Pulmonary artery endothelial cell (primary cell): ENCODE data around the gene SPTBN1. TPM values are rescaled to one million over a fixed set of nuclear protein-coding genes. Genes with fewer than 3 reads are reported as not detected.
"Not testable (repeated sequence)": the region's sequence is repeated elsewhere in the genome, so short reads cannot be mapped to it uniquely, and the experiment has no call there.

Experiments
- DNase-seq: peaks from one replicate; pipeline ENCODE4 v3.0.0-alpha.2; 2011; ENCODE audit warnings: low read depth, low spot score
- total RNA-seq: library from RNA; depleted of rRNA; stranded (reverse); fragments of >200 nt; gene quantifications from 2 replicates; pipeline ENCODE4 v1.2.3, GENCODE V29; 2014

Gene SPTBN1
- total RNA-seq, 1 donor from 2014 or later: 339 TPM

DNA sequence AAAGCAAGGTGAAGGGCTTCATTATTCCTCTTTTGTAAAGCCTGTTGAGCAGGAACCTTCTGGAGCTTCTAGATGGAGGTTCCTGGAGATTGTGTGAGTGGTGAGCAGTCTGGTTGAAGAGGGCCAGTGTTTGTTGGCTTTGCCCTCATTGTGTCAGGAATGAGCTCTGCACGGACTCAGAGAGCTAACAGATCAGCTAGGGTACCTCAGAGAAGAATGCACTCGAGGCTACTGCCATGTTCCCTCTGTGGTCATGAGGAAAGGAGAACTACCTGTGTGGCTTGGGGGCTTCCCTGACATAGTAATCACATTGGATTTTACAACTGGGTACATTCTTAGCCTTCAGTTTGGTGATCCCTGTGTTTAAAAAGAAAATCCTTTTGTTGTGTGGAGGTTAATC lies 46.6 kb downstream of the SPTBN1 start:
- no peak for DNase-seq

DNA sequence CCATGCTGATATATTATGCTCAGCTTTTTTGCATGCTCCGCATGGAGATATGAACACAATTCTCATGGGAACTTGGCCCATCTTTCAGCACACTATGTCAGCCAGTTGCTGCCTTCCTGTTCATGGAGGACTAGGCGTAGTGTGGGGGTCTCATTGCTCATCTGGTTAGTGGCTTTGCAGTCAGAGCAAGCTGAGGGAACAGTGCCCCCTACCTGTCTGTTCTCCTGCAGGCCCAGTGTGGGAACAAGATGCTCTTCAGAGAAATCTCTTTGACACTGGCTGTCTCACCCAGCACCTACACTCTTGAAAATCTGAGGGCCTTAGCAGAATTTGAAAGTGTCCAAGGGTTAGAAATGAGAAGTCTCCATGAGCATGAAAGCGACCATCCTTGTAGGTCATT lies 47.1 kb downstream of the SPTBN1 start:
- no peak for DNase-seq

DNA sequence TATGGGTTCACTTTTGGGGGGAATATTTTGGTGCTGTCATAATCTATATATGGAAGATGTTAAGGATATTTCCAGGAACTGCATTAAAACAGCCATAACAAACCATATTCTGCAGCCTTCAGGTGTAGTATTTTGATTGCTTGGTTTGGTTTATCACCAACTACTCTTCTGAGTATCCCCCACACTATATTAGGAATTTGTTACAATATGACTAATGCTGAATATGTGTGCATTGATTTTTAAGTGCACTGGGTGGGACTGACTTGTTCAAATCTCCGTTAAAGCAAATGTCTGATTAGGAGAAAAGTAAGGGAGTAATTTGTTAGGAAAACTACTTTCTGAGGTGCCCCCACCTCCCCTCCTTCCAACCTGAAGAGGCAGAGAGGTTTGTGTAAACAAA lies 47.7 kb downstream of the SPTBN1 start:
- no peak for DNase-seq

DNA sequence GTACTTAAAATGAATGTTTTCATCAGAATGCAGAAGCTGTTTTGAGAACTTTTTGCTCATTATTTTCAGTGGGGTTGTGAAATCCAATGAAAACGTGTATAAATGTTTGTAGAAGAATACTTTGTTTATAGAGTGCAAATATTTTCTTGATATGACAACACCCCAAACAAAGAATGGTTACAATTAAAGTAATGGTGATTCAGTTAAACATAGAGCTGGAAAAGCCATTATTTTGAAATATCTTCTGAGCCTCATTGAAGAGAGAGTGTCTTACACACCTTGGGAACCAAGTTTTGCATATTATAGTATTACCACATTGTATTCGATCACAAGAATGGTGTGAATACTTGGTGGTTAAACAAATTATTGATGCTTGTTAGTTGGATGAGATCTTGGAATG lies 48.7 kb downstream of the SPTBN1 start:
- DNase-seq: no peak

DNA sequence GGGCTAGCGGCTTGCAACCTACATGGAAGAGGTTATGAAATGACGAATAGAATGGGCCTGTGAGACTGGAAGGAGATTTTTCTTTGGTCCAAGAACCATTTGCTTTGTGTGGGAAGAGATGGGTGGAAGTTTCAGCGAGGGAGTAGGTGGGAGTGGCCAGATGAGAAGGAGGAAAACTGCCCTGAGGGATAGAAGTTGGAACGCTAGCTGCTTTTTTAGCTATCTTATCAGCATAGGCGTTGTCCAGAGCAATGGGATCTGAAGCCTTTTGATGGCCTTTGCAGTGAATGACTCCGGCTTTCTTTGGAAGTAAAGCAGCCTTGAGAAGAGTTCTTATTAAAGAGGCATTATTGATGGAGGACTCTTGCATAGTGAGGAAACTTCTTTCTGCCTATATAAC lies 52.4 kb downstream of the SPTBN1 start:
- no peak for DNase-seq

DNA sequence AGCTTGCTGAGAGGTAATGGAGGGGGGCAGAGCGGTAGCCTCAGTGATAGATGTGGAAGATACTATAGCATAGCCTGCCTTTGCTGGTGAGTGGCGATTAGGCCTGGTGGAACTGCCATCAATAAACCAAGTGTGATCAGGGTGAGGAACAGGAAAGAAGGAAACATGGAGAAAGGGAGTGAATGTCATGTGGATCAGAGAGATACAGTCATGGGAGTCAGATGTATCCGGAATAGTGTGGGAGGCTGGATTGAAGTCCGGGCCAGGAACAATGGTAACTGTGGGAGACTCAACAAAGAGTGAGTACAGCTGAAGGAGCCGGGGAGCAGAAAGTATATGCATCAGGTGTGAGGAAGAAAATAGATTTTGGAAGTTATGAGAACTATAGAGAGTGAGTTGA lies 52.9 kb downstream of the SPTBN1 start:
- not testable (repeated sequence) for DNase-seq

DNA sequence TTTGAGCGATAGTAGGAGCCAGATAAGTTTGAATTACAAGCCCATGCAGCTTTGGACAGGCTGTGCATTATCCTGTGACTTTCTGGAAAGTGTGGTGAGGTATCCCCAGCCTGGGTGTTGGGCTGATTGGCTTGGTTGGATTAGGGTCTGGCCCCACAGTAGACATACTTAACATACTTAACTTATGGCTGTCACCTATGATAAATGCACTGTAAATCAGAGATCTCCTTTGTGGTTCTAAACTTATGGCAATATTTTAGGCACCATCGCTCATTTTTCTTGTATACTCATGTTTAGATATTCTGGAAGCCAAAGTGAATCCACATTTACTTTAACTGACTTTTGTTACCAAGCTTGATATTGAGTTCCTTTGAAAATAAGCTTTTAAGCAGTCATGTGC lies 54.8 kb downstream of the SPTBN1 start:
- DNase-seq: no peak

DNA sequence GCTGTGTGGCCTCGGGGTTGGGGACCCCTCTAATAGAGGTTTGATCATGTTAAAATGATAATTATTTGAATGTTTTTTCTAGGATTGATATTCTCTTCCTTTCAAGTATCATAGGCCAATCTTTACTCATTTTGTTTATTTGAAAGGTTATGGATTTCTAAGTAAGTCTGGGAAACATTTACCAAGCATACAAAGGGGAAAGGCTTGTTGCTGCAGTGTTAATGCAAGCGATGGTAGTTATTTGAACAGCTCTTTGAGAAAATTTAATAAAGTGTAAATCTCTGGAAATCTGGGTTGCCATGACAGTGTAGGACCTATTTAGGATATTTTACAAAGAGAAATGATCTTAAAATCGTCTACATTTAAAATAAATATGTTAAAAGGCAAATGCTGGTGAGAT lies 56.1 kb downstream of the SPTBN1 start:
- no peak for DNase-seq

DNA sequence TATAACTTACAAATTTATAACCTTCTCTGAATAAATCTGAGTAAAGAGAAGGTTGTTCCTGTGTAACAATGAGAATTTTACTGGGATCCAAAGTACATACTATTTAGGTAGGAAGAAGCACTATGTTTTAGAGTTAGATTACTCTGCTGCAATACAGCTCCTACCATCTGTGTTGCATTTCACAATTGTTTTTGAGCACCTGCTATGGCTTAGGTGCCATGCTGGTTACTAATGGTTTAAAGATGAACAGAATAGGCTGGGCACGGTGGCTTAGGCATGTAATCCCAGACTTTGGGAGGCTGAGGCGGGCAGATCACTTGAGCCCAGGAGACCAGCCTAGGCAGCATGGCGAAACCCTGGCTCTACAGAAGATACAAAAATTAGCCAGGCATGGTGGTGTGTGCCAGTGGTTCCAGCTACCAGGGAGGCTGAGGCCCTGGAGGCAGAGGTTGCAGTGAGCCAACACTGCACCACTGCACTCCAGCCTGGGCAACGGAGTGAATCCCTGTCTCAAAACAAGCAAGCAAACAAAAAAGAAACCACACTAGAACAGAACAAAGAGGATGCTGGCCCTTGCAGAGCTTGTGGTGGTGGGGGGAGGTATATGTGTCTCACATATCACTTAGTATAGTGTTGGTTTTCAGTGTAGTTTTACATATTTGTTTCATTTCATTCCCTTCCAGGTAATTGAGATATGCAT lies 56.7 kb downstream of the SPTBN1 start:
- no peak for DNase-seq

DNA sequence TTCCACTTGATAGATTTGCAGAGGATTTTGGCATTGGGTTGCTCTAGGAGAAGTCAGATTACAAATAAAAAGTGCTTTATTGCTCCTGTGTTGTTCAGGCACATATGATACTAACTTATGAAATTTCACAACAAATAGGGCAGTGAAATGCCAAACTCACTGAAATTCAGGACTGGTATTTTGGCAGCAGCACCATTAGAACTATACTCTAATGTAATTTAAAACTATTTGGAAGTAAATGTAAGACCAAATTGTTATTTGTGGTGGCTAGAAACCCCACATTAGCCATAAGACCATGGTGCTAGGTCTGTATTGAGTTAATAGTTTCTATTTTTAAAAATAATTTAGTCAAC lies 57.2 kb downstream of the SPTBN1 start:
- no peak for DNase-seq

DNA sequence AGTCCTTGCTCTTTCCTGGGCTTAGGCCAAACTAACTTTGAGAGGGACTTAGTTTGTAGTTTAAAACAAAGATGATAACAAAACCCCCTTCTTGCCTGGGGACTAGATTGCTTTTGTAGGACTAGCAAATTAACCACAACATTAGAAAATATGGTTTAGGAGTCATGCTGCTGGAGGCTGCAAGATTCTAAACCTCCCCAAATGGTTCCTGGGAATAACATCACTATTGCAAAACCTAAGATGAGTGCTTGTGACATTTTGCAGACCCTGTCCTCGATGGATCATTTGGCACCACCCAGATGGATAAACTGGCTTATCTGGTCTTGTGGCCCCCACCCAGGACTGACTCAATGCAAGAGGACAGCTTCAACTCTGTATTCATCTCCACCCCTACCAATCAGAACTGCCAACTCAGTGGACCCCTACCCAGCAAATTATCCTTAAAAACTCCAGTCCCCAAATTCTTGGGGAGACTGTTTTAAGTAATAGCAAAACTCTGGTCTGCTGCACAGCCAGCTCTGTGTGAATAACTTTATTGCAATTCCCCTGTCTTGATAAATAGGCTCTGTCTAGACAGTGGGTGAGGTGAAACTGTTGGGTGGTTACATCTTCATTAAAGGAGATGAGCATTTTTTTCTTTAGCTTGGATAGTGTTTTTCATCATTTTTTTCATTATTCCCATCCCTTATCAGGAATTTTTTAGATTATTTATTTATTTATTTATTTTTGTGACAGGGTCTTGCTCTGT lies 58.9 kb downstream of the SPTBN1 start:
- DNase-seq: no peak

DNA sequence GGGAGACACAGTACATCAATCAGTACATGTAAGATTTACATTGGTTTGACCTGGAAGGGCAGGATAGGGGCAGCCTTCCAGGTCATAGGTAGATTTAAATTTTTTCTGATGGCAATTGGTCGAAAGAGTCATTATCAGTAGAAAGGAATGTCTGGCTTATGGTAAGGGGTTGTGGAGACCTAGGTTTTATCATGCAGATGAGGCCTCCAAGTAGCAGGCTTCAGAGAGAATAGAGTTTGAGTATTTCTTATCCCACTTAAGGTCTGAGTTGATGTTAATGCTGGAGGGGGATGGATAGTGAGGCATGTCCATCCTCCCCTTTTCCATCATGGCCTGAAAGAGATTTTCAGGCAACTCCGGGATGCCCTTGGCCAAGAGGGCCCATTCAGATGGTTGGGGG lies 60.7 kb downstream of the SPTBN1 start:
- no peak for DNase-seq

DNA sequence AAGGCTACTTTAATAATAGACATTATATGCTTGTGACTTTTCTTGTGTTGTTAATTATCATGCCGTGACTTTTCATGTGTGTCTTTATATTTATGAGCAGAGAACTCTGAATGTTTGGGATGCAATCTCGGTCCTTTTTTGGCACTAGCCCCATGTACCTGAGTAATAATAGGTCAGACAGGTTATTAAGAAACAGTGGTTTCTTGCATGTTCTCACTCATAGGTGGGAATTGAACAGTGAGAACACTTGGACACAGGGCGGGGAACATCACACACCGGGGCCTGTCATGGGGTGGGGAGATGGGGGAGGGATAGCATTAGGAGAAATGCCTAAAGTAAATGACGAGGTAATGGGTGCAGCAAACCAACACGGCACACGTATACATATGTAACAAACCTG lies 61.9 kb downstream of the SPTBN1 start:
- not testable (repeated sequence) for DNase-seq

DNA sequence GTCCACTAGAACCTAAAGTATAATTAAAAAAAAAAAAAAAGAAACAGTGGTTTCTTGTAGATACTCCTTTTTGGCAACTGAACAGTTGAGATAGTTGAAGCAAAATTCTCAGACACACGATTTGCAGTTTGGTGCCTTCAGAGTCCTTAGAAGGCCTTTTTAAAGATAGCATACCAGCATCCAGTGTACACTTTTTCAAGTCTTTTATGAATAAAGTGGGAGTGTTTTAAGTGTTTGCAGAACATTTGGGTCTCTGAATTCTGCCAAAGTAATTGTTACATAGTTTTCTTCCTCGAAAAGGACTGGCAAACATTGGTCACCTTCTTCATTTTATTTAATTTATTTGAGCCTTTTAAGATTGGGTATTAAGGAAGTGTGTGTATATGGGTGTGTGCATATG lies 62.3 kb downstream of the SPTBN1 start:
- no peak for DNase-seq

DNA sequence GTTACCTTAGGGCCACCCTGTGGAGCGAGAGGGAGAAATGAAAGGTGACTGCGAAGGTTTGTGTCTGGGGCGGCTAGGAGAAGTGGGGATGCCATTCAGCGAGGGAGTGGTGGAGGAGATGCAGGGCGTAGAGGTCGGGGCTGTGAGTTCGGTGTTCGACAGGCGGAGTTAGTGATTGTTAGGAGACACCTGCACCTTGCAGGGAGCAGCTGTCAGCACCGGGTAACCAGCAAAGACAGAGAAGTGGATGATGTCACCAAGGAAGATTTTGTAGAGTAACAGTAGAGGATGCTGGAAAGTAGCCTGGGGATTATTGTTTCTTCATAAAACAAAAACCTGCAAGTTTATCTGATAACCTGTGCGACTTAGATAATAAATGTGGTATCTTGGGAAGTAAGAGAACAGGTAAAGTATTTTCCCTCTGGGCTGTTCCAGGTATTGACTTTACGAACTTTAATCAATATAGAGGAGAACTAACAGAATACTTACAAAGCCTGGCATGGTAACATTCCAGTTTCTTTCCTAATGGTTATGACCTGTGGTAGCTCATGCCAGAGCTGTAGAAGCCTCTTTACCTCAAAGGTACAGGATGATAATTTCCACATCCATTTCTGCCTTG lies 63.8 kb downstream of the SPTBN1 start:
- DNase-seq: no peak

DNA sequence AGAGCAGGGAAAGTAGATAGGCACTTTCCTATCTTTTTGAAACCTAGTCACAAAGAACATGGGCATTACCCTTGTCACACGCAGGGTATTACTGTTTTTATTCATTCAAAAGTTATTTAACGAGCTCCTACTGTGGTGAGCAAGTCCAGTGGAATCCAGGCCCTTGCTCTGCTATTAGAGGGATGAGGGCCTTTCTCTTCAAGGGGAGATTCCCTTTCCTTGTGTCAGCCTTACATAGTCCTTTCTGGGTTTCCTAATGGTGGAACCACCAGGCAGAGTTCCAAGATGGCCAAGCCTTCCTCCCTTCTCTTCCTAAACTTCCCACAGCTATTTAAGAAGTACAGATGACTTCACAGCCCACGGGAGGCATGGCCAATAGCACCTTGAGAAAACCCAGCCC lies 64.6 kb downstream of the SPTBN1 start:
- no peak for DNase-seq

DNA sequence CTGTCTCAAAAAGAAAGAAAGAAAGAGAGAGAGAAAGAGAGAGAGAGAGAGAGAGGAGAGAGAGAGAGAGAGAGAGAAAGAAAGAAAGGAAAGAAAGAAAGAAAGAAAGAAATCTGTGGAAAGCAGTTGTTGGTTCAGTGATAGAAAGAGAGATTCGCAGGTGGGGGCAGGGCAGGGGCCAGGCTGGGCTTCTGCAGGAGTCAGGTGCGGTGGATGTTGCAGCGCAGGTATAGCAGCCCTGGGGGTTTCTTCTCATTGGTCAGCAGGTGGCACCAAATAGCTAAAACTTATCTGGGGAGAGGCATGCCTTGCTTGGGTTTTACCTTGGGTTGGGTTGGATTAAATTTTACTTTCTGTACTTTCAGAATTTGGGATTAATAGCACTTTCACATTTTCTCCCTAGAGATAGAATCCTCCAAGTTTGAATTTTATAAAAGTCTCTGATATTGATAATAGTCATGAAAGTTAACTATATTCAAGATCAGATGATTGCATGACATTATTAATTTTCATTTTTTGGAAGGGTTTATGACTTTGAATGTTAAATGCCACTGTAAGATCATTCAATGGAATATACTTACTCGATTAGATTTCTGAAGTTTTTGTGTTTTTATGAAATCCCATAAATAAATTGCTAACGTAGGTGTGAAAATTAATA lies 66.6 kb downstream of the SPTBN1 start:
- DNase-seq: no peak

DNA sequence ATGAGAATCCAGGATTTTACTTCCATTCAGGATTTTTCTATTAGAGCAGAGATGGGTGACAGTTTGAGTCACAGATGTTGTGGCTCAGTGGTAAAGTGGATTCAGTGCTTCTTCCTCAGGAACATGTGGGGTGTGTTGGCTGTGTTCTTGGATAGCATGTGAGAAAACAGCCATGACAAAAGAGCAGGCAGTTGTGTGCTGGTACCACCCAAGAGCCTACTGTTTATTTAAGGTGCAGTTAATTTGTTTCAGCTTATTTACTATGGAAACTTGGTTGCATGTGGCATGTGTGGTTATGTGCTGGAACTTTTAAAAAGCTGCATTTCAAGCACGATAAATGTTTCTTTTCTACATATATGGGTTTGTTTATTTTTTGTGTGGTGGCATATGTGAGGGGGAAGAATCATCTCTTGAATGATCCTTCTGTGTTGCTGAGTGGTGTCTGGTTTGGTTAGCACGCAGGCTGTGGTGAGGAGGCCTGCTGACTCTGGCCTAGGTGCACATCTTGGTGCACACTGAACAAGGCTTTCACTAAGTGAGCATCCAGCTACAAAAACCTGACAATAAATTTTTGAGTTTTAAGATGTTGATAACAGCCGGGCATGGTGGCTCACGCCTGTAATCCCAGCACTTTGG lies 67.3 kb downstream of the SPTBN1 start:
- no peak for DNase-seq

DNA sequence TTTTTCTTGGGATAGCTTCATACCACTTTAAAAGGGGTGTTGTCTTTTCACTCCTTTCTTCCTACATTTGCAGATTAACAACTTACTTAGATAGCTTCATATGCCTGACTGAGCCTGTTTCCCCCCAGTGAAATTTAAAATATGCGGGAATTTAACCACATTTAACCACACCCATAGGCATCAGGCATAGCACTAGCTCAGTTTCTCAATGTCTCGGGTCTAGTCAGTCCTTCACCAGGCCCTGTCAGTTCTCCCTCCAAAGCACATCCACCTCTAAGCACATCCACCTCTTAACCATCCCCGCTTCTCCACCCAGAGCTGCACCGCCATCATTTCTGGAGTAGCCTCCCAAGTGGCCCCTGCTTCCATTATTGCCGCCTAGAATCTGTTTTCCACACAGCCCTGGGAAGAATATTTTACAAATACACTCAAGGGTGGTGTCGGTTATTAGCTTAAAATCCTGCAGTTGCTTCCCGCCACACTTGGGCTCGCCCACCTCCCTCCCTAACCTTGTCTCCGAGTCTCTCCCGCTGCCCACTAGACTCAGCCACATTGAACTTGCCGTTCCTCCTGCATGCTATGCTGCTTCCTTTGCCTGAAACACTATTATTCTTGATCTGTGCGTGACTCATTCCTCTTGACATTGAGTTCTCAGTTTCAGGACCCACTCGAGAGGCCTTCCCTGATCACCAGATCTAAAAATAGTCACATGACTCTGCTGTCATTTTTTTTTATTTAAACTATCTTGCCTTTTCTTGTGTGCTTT lies 68.3 kb downstream of the SPTBN1 start:
- peak; percentile 29 for DNase-seq

DNA sequence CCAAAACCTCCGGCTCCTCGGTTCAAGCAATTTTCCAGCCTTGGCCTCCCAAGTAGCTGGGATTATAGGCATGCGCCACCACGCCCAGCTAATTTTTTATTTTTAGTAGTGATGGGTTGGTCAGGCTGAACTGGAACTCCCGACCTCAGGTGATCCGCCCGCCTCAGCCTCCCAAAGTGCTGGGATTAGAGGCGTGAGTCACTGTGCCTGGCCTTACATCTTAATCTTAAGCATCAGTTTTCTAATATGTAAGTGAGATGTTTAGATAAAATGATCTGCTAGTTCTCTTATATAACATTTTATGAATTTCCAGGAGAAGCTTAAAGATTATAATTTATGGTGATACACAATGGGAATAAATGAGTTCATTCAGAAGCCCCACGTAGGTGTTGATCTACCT lies 69.2 kb downstream of the SPTBN1 start:
- DNase-seq: no peak

DNA sequence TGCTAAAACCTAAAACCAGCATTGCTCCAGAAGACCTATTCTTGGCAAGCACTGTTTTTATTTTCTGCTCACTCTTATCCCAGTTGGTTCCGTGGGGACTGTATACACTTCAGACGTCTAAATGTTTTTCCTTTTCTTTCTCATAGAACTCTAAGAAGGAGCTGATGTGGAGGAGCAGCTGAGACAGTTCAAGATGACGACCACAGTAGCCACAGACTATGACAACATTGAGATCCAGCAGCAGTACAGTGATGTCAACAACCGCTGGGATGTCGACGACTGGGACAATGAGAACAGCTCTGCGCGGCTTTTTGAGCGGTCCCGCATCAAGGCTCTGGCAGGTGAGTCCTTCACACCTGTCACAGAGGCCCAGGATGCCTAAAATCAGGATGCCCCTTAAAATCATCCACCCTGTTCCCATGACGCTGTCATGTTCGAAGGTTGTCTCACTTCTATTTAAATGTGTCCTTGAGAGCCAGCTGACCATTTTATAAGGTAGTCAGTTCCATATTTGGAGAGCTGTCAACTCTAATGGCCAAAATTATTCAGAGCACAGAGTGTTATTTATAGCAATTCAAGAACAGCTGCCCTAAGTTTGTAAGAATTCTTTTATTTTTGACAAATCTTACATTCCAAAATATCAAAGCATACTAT lies 70.2 kb downstream of the SPTBN1 start:
- DNase-seq: no peak
